ENCODE results near the gene KLK4.

Gene KLK4

GRCh38 chr19:50924586-50924985 lies 13.4 kb upstream of the KLK4 start:
- Histone ChIP-seq H3F3A (ENCODE audit: insufficient read depth, low read length) (no peaks in the 10 kb centered on the region), H2AFZ (ENCODE audit: low read length) (no peak overlapping the region)
- DNase-seq, result no peak

GRCh38 chr19:50922317-50922853 lies 11.2 kb upstream of the KLK4 start:
- H3K9ac ChIP-seq (ENCODE audit: low read length), result no peak overlapping the region
- H4K20me1 ChIP-seq (ENCODE audit: insufficient read depth, low read length), result no peaks in the 10 kb centered on the region
- no peak overlapping the region for H2AFZ ChIP-seq (ENCODE audit: low read length)
- no peaks in the 10 kb centered on the region for H3K79me2 ChIP-seq (ENCODE audit: low read length)
- peaks cover 75% of the 10 kb centered on the region for H3K27me3 ChIP-seq (replicated peaks; ENCODE audit: insufficient read depth, low read length)
- DNase-seq, result peak; percentile 78
- H3K9me3 ChIP-seq (replicated peaks; ENCODE audit: insufficient read depth, low read length), result no peaks in the 10 kb centered on the region
- H3K4me1 ChIP-seq (ENCODE audit: low read length), result no peaks in the 10 kb centered on the region
- H3K36me3 ChIP-seq (replicated peaks; ENCODE audit: insufficient read depth, low read length), result no peaks in the 10 kb centered on the region
- TF ChIP-seq EZH2phosphoT487 (IDR thresholded peaks at IDR 0.05; ENCODE audit: low read length), result no peak
- peak; percentile 86 for TF ChIP-seq CTCF (IDR thresholded peaks at IDR 0.05; ENCODE audit: low read length)
- H3K4me2 ChIP-seq (ENCODE audit: low read depth, low read length), result no peak overlapping the region
- H3K9me2 ChIP-seq (replicated peaks; ENCODE audit: insufficient read depth, low read length), result no peaks in the 10 kb centered on the region
- no peaks in the 10 kb centered on the region for H3F3A ChIP-seq (ENCODE audit: insufficient read depth, low read length)
- no peak overlapping the region for H3K4me3 ChIP-seq (ENCODE audit: low read length)
- H3K27ac ChIP-seq (ENCODE audit: low read length), result no peak overlapping the region

More at GRCh38 chr19:50924586-50924985, 13.4 kb upstream of the KLK4 start:
- Histone ChIP-seq H3K9me2 (replicated peaks; ENCODE audit: insufficient read depth, low read length) (no peaks in the 10 kb centered on the region), H3K27ac (ENCODE audit: low read length) (no peak overlapping the region), H3K9me3 (replicated peaks; ENCODE audit: insufficient read depth, low read length) (no peaks in the 10 kb centered on the region), H3K9ac (ENCODE audit: low read length) (no peak overlapping the region), H3K79me2 (ENCODE audit: low read length) (no peaks in the 10 kb centered on the region), H3K36me3 (replicated peaks; ENCODE audit: insufficient read depth, low read length) (no peaks in the 10 kb centered on the region), H3K4me2 (ENCODE audit: low read depth, low read length) (no peak overlapping the region), H3K27me3 (replicated peaks; ENCODE audit: insufficient read depth, low read length) (peaks cover 76% of the 10 kb centered on the region), H3K4me1 (ENCODE audit: low read length) (no peaks in the 10 kb centered on the region), H3K4me3 (ENCODE audit: low read length) (no peak overlapping the region), H4K20me1 (ENCODE audit: insufficient read depth, low read length) (no peaks in the 10 kb centered on the region)
- no peak for TF ChIP-seq EZH2phosphoT487 (IDR thresholded peaks at IDR 0.05; ENCODE audit: low read length)
- TF ChIP-seq EZH2 (optimal IDR thresholded peaks at IDR 0.05; ENCODE audit: low read depth, low read length), result no peak
- no peak for TF ChIP-seq CTCF (IDR thresholded peaks at IDR 0.05; ENCODE audit: low read length)

- H2AFZ ChIP-seq (ENCODE audit: low read length), result no peak overlapping the region
- H3K27me3 ChIP-seq (replicated peaks; ENCODE audit: insufficient read depth, low read length), result peaks cover 74% of the 10 kb centered on the region
- no peaks in the 10 kb centered on the region for H3K9me3 ChIP-seq (replicated peaks; ENCODE audit: insufficient read depth, low read length)
- H3K4me1 ChIP-seq (ENCODE audit: low read length), result no peaks in the 10 kb centered on the region
- TF ChIP-seq EZH2 (optimal IDR thresholded peaks at IDR 0.05; ENCODE audit: low read depth, low read length), result no peak
- no peak for TF ChIP-seq EZH2phosphoT487 (IDR thresholded peaks at IDR 0.05; ENCODE audit: low read length)
- no peak for TF ChIP-seq CTCF (IDR thresholded peaks at IDR 0.05; ENCODE audit: low read length)
- no peak overlapping the region for H3K27ac ChIP-seq (ENCODE audit: low read length)
- no peak for DNase-seq
- H3K9me2 ChIP-seq (replicated peaks; ENCODE audit: insufficient read depth, low read length), result no peaks in the 10 kb centered on the region
- no peaks in the 10 kb centered on the region for H4K20me1 ChIP-seq (ENCODE audit: insufficient read depth, low read length)
- H3K4me2 ChIP-seq (ENCODE audit: low read depth, low read length), result no peak overlapping the region
- no peak overlapping the region for H3K4me3 ChIP-seq (ENCODE audit: low read length)
- no peaks in the 10 kb centered on the region for H3K79me2 ChIP-seq (ENCODE audit: low read length)
- H3K36me3 ChIP-seq (replicated peaks; ENCODE audit: insufficient read depth, low read length), result no peaks in the 10 kb centered on the region
- H3K9ac ChIP-seq (ENCODE audit: low read length), result no peak overlapping the region
- H3F3A ChIP-seq (ENCODE audit: insufficient read depth, low read length), result no peaks in the 10 kb centered on the region
Measured at GRCh38 chr19:50921426-50922316, 10.5 kb upstream of the KLK4 start.

All from MM.1S (cell line).